DOHH2 (cell line): ENCODE measurements around the gene NPS.

Experiments
- CTCF ChIP-seq: fragments of 200-600 bp; sonication (generic); IDR thresholded peaks from one replicate; pipeline ENCODE4 v1.5.1; 2014; ENCODE audit warnings: antibody characterized with exemption, mild to moderate bottlenecking, low read depth, low read length; ENCODE audit not compliant: poor library complexity, severe bottlenecking
- EZH2phosphoT487 ChIP-seq: fragments of 200-600 bp; sonication (generic); IDR thresholded peaks from 2 replicates; pipeline ENCODE4 v1.6.1; 2017; ENCODE audit warnings: borderline replicate concordance, mild to moderate bottlenecking, antibody characterized with exemption, low read length, moderate library complexity, mixed read lengths

GRCh38 chr10:127527320-127527719, 21.8 kb upstream of the NPS start:
- TF ChIP-seq CTCF (no peak), EZH2phosphoT487 (no peak)
